IPS-NIHi11 (cell line): ENCODE results near the gene POLN.
"Not testable (repeated sequence)": the region's sequence is repeated elsewhere in the genome, so short reads cannot be mapped to it uniquely, and the experiment has no call there.

ENCODE experiments used
- DNase-seq: peaks from one replicate; pipeline ENCODE4 v3.0.0; 2012; ENCODE audit warnings: mixed read lengths, low spot score

Gene POLN

GRCh38 chr4:2275044-2275397 lies 33.1 kb upstream of the POLN start:
- DNase-seq: not testable (repeated sequence)

GRCh38 chr4:2274320-2275043 lies 32.6 kb upstream of the POLN start:
- DNase-seq: no peak

- DNase-seq: no peak
Observed at GRCh38 chr4:2273657-2274319, 31.9 kb upstream of the POLN start.

- DNase-seq: no peak
Observed at GRCh38 chr4:2273221-2273620, 31.3 kb upstream of the POLN start.

GRCh38 chr4:2272828-2273120 lies 30.9 kb upstream of the POLN start:
- DNase-seq: no peak

GRCh38 chr4:2272026-2272827 lies 30.3 kb upstream of the POLN start:
- DNase-seq: no peak

GRCh38 chr4:2271279-2272025 lies 29.5 kb upstream of the POLN start:
- no peak for DNase-seq

- no peak for DNase-seq
Observed at GRCh38 chr4:2270341-2271165, 28.6 kb upstream of the POLN start.

- no peak for DNase-seq
Observed at GRCh38 chr4:2269618-2270163, 27.8 kb upstream of the POLN start.

GRCh38 chr4:2269206-2269531 lies 27.2 kb upstream of the POLN start:
- no peak for DNase-seq

- no peak for DNase-seq
Observed at GRCh38 chr4:2268357-2269205, 26.7 kb upstream of the POLN start.

GRCh38 chr4:2267841-2268240 lies 25.9 kb upstream of the POLN start:
- DNase-seq: no peak

GRCh38 chr4:2267320-2267811 lies 25.4 kb upstream of the POLN start:
- no peak for DNase-seq

- DNase-seq: no peak
Observed at GRCh38 chr4:2266821-2267220, 24.9 kb upstream of the POLN start.

GRCh38 chr4:2266181-2266580 lies 24.3 kb upstream of the POLN start:
- DNase-seq: peak; percentile 49

GRCh38 chr4:2265113-2266110 lies 23.5 kb upstream of the POLN start:
- DNase-seq: no peak

- no peak for DNase-seq
Observed at GRCh38 chr4:2264481-2265041, 22.6 kb upstream of the POLN start.

- DNase-seq: no peak
Observed at GRCh38 chr4:2263926-2264321, 22.0 kb upstream of the POLN start.

- no peak for DNase-seq
Observed at GRCh38 chr4:2262944-2263250, 21.0 kb upstream of the POLN start.
